HS-5 (cell line): ENCODE results near the gene RBMS2.
A peak's percentile ranks its signal among the peaks of the same experiment; 100 is the strongest.
"Not testable (repeated sequence)": the region's sequence is repeated elsewhere in the genome, so short reads cannot be mapped to it uniquely, and the experiment has no call there.

ENCODE experiments used
- DNase-seq: peaks from one replicate; pipeline ENCODE4 v3.0.0-alpha.2; 2012; ENCODE audit warnings: low read depth

The RBMS2 gene

GRCh38 chr12:56518570-56518969 is 3.0 kb upstream of the RBMS2 start:
- peak; percentile 46 for DNase-seq

- no peak for DNase-seq
Observed at GRCh38 chr12:56520048-56520447, 1.6 kb upstream of the RBMS2 start.

- no peak for DNase-seq
Observed at GRCh38 chr12:56520506-56520905, 1.1 kb upstream of the RBMS2 start.

- DNase-seq = no peak
Observed at GRCh38 chr12:56521209-56521589, 421 bp upstream of the RBMS2 start.

GRCh38 chr12:56522411-56523193 is 982 bp downstream of the RBMS2 start:
- DNase-seq = peak; percentile 19

GRCh38 chr12:56528846-56529245 is 7.2 kb downstream of the RBMS2 start:
- DNase-seq = no peak

GRCh38 chr12:56529656-56530055 is 8.0 kb downstream of the RBMS2 start:
- no peak for DNase-seq

- no peak for DNase-seq
Observed at GRCh38 chr12:56530390-56531055, 8.9 kb downstream of the RBMS2 start.

- no peak for DNase-seq
Observed at GRCh38 chr12:56537546-56537945, 15.9 kb downstream of the RBMS2 start.

GRCh38 chr12:56541631-56542030 is 20.0 kb downstream of the RBMS2 start:
- no peak for DNase-seq

- no peak for DNase-seq
Observed at GRCh38 chr12:56542164-56542563, 20.5 kb downstream of the RBMS2 start.

GRCh38 chr12:56545023-56545604 is 23.5 kb downstream of the RBMS2 start:
- no peak for DNase-seq

GRCh38 chr12:56546680-56547079 is 25.1 kb downstream of the RBMS2 start:
- no peak for DNase-seq

- no peak for DNase-seq
Observed at GRCh38 chr12:56551070-56551469, 29.4 kb downstream of the RBMS2 start.

GRCh38 chr12:56565510-56566101 is 44.0 kb downstream of the RBMS2 start:
- DNase-seq = no peak

- no peak for DNase-seq
Observed at GRCh38 chr12:56568146-56568545, 46.5 kb downstream of the RBMS2 start.

- no peak for DNase-seq
Observed at GRCh38 chr12:56571121-56571520, 49.5 kb downstream of the RBMS2 start.

GRCh38 chr12:56572288-56572687 is 50.7 kb downstream of the RBMS2 start:
- DNase-seq = no peak

GRCh38 chr12:56574210-56574609 is 52.6 kb downstream of the RBMS2 start:
- DNase-seq = no peak

GRCh38 chr12:56577248-56577647 is 55.6 kb downstream of the RBMS2 start:
- not testable (repeated sequence) for DNase-seq

GRCh38 chr12:56578983-56579546 is 57.4 kb downstream of the RBMS2 start:
- DNase-seq = no peak

GRCh38 chr12:56581418-56582145 is 60.0 kb downstream of the RBMS2 start:
- DNase-seq = no peak
